GM23338 (cell line): ENCODE measurements around the gene XPOT. TPM values are rescaled to one million over a fixed set of nuclear protein-coding genes. Genes with fewer than 3 reads are reported as not detected.

Experiments
- ATAC-seq: fragments of 200-7000 bp; cut with Tn5 transposase; 3 replicates; pipeline ENCODE4 v1.9.1; 2020
- DNase-seq: peaks from one replicate; pipeline ENCODE4 v3.0.0-alpha.2; 2015; ENCODE audit warnings: low spot score
- H2AFZ ChIP-seq: fragments of 200-600 bp; sonication (generic); 2 replicates; pipeline ENCODE4 v1.8.0; 2016; ENCODE audit warnings: antibody characterized with exemption, mild to moderate bottlenecking, moderate library complexity
- H3F3A ChIP-seq: fragments of 200-600 bp; sonication (generic); replicated peaks from 2 replicates; pipeline ENCODE4 v1.8.0; 2017; ENCODE audit warnings: antibody characterized with exemption, mixed run types, low read depth
- H3K27ac ChIP-seq: fragments of 200-600 bp; sonication (generic); 2 replicates; pipeline ENCODE4 v1.6.1; 2016; ENCODE audit warnings: low read depth
- H3K27me3 ChIP-seq: fragments of 200-600 bp; sonication (generic); 2 replicates; pipeline ENCODE4 v1.8.0; 2016; ENCODE audit warnings: mild to moderate bottlenecking, mixed run types, moderate library complexity; ENCODE audit not compliant: insufficient read depth
- H3K36me3 ChIP-seq: fragments of 200-600 bp; sonication (generic); 2 replicates; pipeline ENCODE4 v1.8.0; 2016; ENCODE audit warnings: mild to moderate bottlenecking; ENCODE audit not compliant: insufficient read depth
- H3K4me1 ChIP-seq: fragments of 200-600 bp; sonication (generic); 2 replicates; pipeline ENCODE4 v1.8.0; 2016; ENCODE audit warnings: mild to moderate bottlenecking, moderate library complexity; ENCODE audit not compliant: insufficient read depth
- H3K4me2 ChIP-seq: fragments of 200-600 bp; sonication (generic); 2 replicates; pipeline ENCODE4 v1.7.1; 2017; ENCODE audit warnings: mixed run types
- H3K4me3 ChIP-seq: fragments of 200-600 bp; sonication (generic); 2 replicates; pipeline ENCODE4 v1.6.1; 2016; ENCODE audit warnings: mixed run types
- H3K79me2 ChIP-seq: fragments of 200-600 bp; sonication (generic); replicated peaks from 2 replicates; pipeline ENCODE4 v1.8.0; 2017; ENCODE audit warnings: mild to moderate bottlenecking; ENCODE audit not compliant: insufficient read depth
- H3K9me2 ChIP-seq: fragments of 200-600 bp; sonication (generic); 2 replicates; pipeline ENCODE4 v1.8.0; 2017; ENCODE audit not compliant: insufficient read depth
- H4K20me1 ChIP-seq: fragments of 200-600 bp; sonication (generic); replicated peaks from 2 replicates; pipeline ENCODE4 v1.8.0; 2017; ENCODE audit warnings: mild to moderate bottlenecking; ENCODE audit not compliant: insufficient read depth
- H3K27ac Mint-ChIP-seq: 2 replicates; pipeline ENCODE4 v1.8.0; 2020; ENCODE audit warnings: inconsistent platforms, mild to moderate bottlenecking, moderate library complexity, mixed read lengths
- H3K27me3 Mint-ChIP-seq: 3 replicates; pipeline ENCODE4 v1.8.0; 2022; ENCODE audit warnings: low read depth, mild to moderate bottlenecking, moderate library complexity, mixed read lengths, inconsistent platforms; ENCODE audit not compliant: insufficient read depth, poor library complexity
- H3K36me3 Mint-ChIP-seq: 3 replicates; pipeline ENCODE4 v1.8.0; 2021; ENCODE audit warnings: low read depth, mild to moderate bottlenecking, inconsistent platforms, moderate library complexity, mixed read lengths
- H3K4me1 Mint-ChIP-seq: 3 replicates; pipeline ENCODE4 v1.8.0; 2020; ENCODE audit warnings: mild to moderate bottlenecking, inconsistent platforms, mixed read lengths
- H3K4me3 Mint-ChIP-seq: 3 replicates; pipeline ENCODE4 v1.8.0; 2021; ENCODE audit warnings: moderate library complexity, mild to moderate bottlenecking, inconsistent platforms, mixed read lengths
- H3K9me3 Mint-ChIP-seq: 3 replicates; pipeline ENCODE4 v1.8.0; 2020; ENCODE audit warnings: moderate library complexity, mild to moderate bottlenecking, inconsistent platforms, mixed read lengths
- CREB1 ChIP-seq: fragments of 250-450 bp; sonication (Bioruptor Pico); IDR thresholded peaks from 2 replicates; pipeline ENCODE4 v1.5.0; 2020; ENCODE audit warnings: low read depth, mild to moderate bottlenecking, moderate library complexity
- CTCF ChIP-seq, 2 experiments: fragments of 200-600 bp in 1 of 2; sonication (generic) in 1 of 2; conservative IDR thresholded peaks; 2 replicates each; pipeline versions ENCODE4 v1.5.1 to v1.6.1; 2016 to 2017; ENCODE audit warnings: antibody characterized with exemption in 2 of 2, low read depth in 2 of 2, mild to moderate bottlenecking in 2 of 2, moderate library complexity in 1 of 2
- ETS1 ChIP-seq: IDR thresholded peaks from 2 replicates; pipeline ENCODE4 v1.6.1; 2016; ENCODE audit warnings: antibody characterized with exemption
- EZH2 ChIP-seq: fragments of 200-600 bp; sonication (generic); IDR thresholded peaks from one replicate; pipeline ENCODE4 v1.8.0; 2017; ENCODE audit warnings: antibody characterized with exemption, mild to moderate bottlenecking, low read depth; ENCODE audit not compliant: unreplicated experiment
- EZH2phosphoT487 ChIP-seq: fragments of 200-600 bp; sonication (generic); IDR thresholded peaks from one replicate; pipeline ENCODE4 v1.8.1; 2018; ENCODE audit warnings: antibody characterized with exemption; ENCODE audit not compliant: unreplicated experiment
- JUNB ChIP-seq: IDR thresholded peaks from one replicate; pipeline ENCODE4 v1.6.1; 2016; ENCODE audit warnings: antibody characterized with exemption; ENCODE audit not compliant: unreplicated experiment
- NANOG ChIP-seq: IDR thresholded peaks from 2 replicates; pipeline ENCODE4 v1.6.1; 2016; ENCODE audit warnings: antibody characterized with exemption, borderline replicate concordance
- POLR2AphosphoS5 ChIP-seq: IDR thresholded peaks from 2 replicates; pipeline ENCODE4 v1.6.1; 2016; ENCODE audit warnings: antibody characterized with exemption, low read depth
- STAT1 ChIP-seq: IDR thresholded peaks from one replicate; pipeline ENCODE4 v1.6.1; 2016; ENCODE audit warnings: antibody characterized with exemption; ENCODE audit not compliant: unreplicated experiment
- ZNF114 ChIP-seq: fragments of 250-450 bp; sonication (Bioruptor Pico); IDR thresholded peaks from 2 replicates; pipeline ENCODE4 v1.5.0; 2020; ENCODE audit warnings: mild to moderate bottlenecking, moderate library complexity
- ZNF331 ChIP-seq: fragments of 250-450 bp; sonication (Bioruptor Pico); IDR thresholded peaks from 2 replicates; pipeline ENCODE4 v1.5.0; 2020; ENCODE audit warnings: low read depth, mild to moderate bottlenecking, moderate library complexity
- ZNF462 ChIP-seq: fragments of 250-450 bp; sonication (Bioruptor Pico); IDR thresholded peaks from 2 replicates; pipeline ENCODE4 v1.5.0; 2020; ENCODE audit warnings: mild to moderate bottlenecking, moderate library complexity
- polyA plus RNA-seq: library from polyadenylated mRNA; unstranded; fragments of >200 nt; fragmentation: Nextera tagmentation; extraction: Ambion mirVana; gene quantifications from 2 replicates; pipeline ENCODE4 v1.2.1, GENCODE V29; 2016
- total RNA-seq: library from RNA; depleted of rRNA; stranded (reverse); fragments of >200 nt; shearing (Covaris generic); gene quantifications from 2 replicates; pipeline ENCODE4 v1.2.3, GENCODE V29; 2014
- TF ChIP-seq, protein P1 (sequence below): IDR thresholded peaks from one replicate; pipeline ENCODE4 v1.6.1; 2018; ENCODE audit warnings: antibody characterized with exemption; ENCODE audit not compliant: unreplicated experiment

XPOT gene
- total and polyA plus RNA-seq, 2 experiments from 2014 or later = 58.7 to 145 TPM

DNA sequence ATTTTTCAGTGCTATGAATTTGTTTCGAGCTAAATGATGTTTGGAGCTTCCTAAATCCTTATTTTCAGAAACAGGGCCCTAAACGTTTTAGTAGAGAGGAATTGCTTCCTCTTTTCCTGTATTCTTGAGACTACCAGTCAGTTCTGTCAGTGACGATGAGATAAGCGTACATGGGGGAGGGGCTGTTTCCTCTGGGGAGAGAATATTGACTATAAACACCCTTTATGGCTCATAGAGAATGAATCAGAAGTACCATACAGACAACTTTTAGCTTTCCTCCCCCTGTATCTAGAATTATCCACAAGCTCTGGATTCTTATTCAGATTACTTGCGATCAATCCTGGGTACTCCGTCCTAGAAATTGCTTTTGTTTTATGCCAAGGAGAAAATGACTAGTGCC is 52.8 kb downstream of the XPOT start:
- no peak overlapping the region for H3K4me3 Mint-ChIP-seq
- H3K4me1 Mint-ChIP-seq = peaks cover 19% of the 10 kb centered on the region
- ATAC-seq (no peak), DNase-seq (no peak)
- H3K4me2 ChIP-seq = no peak overlapping the region
- no peaks in the 10 kb centered on the region for H3K9me3 Mint-ChIP-seq
- H3K27me3 Mint-ChIP-seq = no peaks in the 10 kb centered on the region
- peaks cover 33% of the 10 kb centered on the region; the same call in 2 of the 3 replicates for H3K36me3 Mint-ChIP-seq
- peaks cover 11% of the 10 kb centered on the region; the same call in 1 of the 2 replicates for H4K20me1 ChIP-seq
- H3K4me1 ChIP-seq = peaks cover 6% of the 10 kb centered on the region; the same call in 1 of the 2 replicates
- TF ChIP-seq JUNB = no peak
- TF ChIP-seq ETS1 = no peak
- TF ChIP-seq EZH2phosphoT487 = no peak
- TF ChIP-seq EZH2 = no peak
- no peak for TF ChIP-seq ZNF331
- TF ChIP-seq CTCF (conservative IDR thresholded peaks at IDR 0.05; ENCODE audit: low read depth in 2 of 2) = no peak
- TF ChIP-seq POLR2AphosphoS5 = no peak
- TF ChIP-seq NANOG = no peak
- TF ChIP-seq STAT1 = no peak
- TF ChIP-seq, protein P1, sequence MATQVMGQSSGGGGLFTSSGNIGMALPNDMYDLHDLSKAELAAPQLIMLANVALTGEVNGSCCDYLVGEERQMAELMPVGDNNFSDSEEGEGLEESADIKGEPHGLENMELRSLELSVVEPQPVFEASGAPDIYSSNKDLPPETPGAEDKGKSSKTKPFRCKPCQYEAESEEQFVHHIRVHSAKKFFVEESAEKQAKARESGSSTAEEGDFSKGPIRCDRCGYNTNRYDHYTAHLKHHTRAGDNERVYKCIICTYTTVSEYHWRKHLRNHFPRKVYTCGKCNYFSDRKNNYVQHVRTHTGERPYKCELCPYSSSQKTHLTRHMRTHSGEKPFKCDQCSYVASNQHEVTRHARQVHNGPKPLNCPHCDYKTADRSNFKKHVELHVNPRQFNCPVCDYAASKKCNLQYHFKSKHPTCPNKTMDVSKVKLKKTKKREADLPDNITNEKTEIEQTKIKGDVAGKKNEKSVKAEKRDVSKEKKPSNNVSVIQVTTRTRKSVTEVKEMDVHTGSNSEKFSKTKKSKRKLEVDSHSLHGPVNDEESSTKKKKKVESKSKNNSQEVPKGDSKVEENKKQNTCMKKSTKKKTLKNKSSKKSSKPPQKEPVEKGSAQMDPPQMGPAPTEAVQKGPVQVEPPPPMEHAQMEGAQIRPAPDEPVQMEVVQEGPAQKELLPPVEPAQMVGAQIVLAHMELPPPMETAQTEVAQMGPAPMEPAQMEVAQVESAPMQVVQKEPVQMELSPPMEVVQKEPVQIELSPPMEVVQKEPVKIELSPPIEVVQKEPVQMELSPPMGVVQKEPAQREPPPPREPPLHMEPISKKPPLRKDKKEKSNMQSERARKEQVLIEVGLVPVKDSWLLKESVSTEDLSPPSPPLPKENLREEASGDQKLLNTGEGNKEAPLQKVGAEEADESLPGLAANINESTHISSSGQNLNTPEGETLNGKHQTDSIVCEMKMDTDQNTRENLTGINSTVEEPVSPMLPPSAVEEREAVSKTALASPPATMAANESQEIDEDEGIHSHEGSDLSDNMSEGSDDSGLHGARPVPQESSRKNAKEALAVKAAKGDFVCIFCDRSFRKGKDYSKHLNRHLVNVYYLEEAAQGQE = no peak
- no peak for TF ChIP-seq ZNF462 (CRISPR knock-in tag)
- no peak for TF ChIP-seq CREB1 (CRISPR knock-in tag)
- no peak for TF ChIP-seq ZNF114
- H3F3A ChIP-seq = no peaks in the 10 kb centered on the region
- H3K36me3 ChIP-seq = peaks cover 4% of the 10 kb centered on the region; the same call in 1 of the 2 replicates
- no peak overlapping the region for H2AFZ ChIP-seq
- no peak overlapping the region for H3K27ac Mint-ChIP-seq
- no peak overlapping the region for H3K4me3 ChIP-seq
- peaks cover 83% of the 10 kb centered on the region for H3K79me2 ChIP-seq
- H3K27me3 ChIP-seq = no peaks in the 10 kb centered on the region
- H3K9me2 ChIP-seq = no peaks in the 10 kb centered on the region
- no peak overlapping the region for H3K27ac ChIP-seq
